NB4 (cell line): ENCODE data around the gene NINJ1.

Experiments
- POLR2A ChIP-seq: IDR thresholded peaks from 2 replicates; pipeline ENCODE4 v1.6.1; 2011; ENCODE audit warnings: mild to moderate bottlenecking; ENCODE audit not compliant: insufficient read length; ENCODE audit errors: extremely low read depth
- TF ChIP-seq, protein P1 (sequence below): IDR thresholded peaks from one replicate; pipeline ENCODE4 v1.5.1; 2012; ENCODE audit warnings: low read depth, low read length
- TF ChIP-seq, protein P2 (sequence below): IDR thresholded peaks from 2 replicates; pipeline ENCODE4 v1.6.1; 2011; ENCODE audit warnings: low read depth, low read length

GRCh38 chr9:93119703-93119952 is 14.4 kb downstream of the NINJ1 start:
- TF ChIP-seq, protein P1, sequence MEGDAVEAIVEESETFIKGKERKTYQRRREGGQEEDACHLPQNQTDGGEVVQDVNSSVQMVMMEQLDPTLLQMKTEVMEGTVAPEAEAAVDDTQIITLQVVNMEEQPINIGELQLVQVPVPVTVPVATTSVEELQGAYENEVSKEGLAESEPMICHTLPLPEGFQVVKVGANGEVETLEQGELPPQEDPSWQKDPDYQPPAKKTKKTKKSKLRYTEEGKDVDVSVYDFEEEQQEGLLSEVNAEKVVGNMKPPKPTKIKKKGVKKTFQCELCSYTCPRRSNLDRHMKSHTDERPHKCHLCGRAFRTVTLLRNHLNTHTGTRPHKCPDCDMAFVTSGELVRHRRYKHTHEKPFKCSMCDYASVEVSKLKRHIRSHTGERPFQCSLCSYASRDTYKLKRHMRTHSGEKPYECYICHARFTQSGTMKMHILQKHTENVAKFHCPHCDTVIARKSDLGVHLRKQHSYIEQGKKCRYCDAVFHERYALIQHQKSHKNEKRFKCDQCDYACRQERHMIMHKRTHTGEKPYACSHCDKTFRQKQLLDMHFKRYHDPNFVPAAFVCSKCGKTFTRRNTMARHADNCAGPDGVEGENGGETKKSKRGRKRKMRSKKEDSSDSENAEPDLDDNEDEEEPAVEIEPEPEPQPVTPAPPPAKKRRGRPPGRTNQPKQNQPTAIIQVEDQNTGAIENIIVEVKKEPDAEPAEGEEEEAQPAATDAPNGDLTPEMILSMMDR = no peak
- TF ChIP-seq POLR2A = no peak
- TF ChIP-seq, protein P2, sequence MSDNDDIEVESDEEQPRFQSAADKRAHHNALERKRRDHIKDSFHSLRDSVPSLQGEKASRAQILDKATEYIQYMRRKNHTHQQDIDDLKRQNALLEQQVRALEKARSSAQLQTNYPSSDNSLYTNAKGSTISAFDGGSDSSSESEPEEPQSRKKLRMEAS = no peak
